HG02763 (cell line): Measurements from ENCODE around the gene PDZD2.
"Not testable (repeated sequence)": the region's sequence is repeated elsewhere in the genome, so short reads cannot be mapped to it uniquely, and the experiment has no call there.

Experiments
- ATAC-seq: cut with Tn5 transposase; IDR thresholded peaks from one replicate; pipeline ENCODE4 v1.9.1; 2021; ENCODE audit warnings: mild to moderate bottlenecking, moderate library complexity; ENCODE audit not compliant: unreplicated experiment

The PDZD2 gene

DNA sequence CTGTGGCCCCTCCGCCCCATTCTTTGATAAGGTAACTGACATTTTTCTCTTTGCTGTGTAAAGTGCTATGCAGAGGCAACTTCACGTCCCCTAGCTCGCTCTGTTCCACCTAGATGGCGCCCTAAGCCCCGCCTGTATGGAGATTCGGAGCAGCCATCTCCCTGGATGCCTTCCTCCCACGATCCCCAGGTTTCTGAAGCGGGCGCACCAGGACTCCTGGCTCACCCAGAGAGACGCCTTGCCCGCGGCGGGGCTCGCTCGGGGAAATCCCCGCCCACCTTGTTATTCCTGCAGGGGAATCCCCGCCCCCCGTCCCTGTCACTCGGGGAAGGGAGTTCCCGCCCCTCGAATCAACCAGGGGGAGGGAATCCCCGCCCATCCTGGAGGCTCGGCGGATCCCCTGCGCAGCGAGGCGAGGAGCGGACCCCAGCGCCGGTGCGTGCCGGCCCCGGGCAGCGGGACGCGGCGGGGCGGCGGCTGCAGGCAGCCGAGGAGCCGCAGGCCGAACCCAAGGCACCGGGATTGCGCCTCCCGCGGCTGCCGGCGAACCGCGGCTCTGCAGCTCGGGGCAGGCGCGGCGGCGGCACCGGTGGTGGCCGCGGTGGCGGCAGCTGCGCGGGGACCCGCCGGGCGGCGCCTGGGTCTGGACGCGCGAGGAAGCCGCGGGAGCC, at the start of gene PDZD2:
TSS of gene PDZD2 (plus strand) at position 384 of the 671 bp plus-strand sequence.
- peak; percentile 66 for ATAC-seq

- no peak for ATAC-seq
Observed at GRCh38 chr5:31593665-31594064, 45.3 kb upstream of the PDZD2 start.

- ATAC-seq, result no peak
Observed at GRCh38 chr5:31596354-31596753, 42.6 kb upstream of the PDZD2 start.

DNA sequence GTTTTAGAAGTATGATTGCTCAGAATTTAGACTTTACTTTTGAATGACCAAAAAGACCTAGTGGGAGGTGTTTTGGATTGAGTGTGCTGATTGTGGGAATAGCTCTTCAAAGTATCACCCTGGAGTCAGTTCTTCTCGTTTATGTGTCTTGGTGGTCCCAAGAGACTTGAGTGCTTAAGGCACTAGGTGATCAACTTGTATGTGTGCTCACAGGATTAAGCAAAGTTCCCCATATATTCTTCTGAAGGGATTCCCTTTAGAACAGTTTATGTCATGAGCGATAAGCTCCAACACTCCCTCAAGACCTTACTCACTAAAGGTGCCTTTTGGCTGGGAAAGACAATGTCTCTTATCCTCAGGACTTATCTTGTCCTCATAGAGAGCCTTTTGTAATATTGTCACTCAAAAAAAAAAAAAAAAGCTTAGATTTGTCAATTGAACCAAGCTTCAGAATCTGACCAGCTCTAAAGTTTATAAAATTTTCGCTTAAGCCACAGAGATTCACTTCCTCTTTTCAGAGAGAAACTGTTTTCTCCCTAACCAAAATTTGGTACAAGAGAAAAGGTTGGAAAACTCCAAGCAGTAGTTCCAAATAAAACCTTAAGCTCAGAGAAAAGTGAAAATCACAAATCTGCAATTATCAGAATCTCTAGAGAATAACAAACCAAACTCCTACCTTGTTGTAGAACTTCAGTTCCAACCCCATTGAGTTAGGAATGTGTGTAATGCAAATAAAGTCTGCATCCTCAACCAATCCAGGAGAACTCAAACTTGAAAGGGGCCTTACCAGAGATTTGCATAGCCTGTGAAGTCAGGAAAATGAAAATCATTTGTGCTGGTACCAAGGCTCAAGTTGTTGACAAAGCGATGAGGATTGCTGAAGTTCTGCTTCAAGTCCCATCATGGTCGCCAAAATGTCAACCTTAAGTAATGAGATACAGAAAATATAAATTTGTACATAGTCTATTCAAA, 40.0 kb upstream of the PDZD2 start:
- ATAC-seq, result no peak

GRCh38 chr5:31602305-31602704, 36.6 kb upstream of the PDZD2 start:
- not testable (repeated sequence) for ATAC-seq

GRCh38 chr5:31604240-31604639, 34.7 kb upstream of the PDZD2 start:
- ATAC-seq, result no peak

DNA sequence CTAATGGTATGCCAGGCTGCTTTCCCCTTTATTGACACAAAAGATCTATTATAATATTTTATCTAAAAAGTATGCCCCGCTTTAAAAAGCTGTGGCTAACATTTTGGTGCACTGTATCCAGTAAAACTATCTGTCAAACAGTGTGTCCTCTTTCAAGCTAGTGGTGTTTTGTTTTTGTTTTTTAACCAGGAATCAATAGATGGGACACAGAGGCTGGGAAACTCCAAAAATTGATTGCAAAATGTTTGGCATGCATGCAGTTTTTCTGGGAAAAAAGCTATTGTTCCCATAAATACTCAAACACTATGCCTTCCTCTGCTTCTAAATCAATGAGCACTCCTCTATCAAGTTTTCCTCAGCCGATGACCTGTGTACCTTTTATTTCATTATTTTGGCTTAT, 34.3 kb upstream of the PDZD2 start:
- ATAC-seq, result no peak

- ATAC-seq, result no peak
Observed at GRCh38 chr5:31605920-31606319, 33.0 kb upstream of the PDZD2 start.

- no peak for ATAC-seq
Observed at GRCh38 chr5:31607546-31607945, 31.4 kb upstream of the PDZD2 start.

- no peak for ATAC-seq
Observed at GRCh38 chr5:31611002-31611401, 27.9 kb upstream of the PDZD2 start.

DNA sequence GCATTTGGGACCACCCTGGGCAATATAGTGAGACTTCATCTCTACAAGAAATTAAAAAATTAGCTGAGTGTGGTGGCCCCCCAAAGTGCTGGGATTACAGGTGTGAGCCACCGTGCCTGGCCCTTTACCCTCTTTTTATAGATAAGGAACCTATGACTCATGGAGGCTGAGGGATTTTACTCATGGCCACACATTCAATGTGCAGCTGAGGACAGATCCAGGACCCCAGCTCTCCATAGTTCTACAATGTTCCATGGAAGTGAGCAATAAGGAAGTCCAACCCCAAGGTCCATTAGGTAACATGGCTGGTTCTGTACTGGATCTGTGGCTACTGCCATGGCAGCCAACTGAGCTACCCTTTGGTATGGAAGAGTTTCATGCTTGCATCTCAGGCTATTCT, 25.3 kb upstream of the PDZD2 start:
- no peak for ATAC-seq

DNA sequence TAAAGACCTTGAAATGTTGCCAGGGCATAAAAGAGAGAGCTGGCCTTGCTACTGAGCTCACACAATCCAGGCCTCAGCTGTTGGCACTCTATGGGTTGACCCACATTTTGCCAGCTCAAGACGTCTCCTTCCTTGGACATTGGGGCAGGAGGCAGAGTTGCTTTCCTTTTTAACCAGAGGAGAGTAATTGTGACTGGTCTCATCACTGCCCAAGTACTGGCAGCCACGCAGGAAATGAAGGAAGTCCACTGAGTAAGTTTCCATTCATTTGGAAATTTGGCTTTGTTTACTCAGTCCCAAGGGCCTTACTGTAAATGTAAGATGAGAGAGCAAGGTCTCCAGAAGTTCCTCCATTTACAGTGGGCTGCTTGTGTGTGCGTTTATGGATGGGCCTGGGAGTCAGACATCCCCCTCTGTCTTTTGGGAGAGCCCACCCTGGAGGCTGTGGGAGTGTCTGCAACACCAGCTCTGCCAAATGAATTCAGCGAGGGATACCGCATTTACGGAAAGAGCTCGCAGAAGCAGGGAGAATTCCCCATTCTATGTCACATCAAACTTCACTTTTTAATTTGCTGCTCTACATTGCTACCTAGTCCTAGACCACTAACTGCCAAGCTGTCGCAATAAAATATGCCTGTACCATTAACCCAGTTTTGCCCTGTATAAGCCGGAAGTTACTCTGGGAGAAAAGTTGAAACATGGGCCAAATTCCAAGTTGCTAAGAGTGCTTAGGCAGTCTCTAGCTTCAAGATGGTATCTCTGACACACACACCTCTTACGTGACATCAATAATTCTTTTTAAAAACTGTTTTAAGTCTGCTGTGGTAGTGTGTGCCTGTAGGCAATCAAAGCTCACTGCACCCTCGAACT, 24.5 kb upstream of the PDZD2 start:
- no peak for ATAC-seq

GRCh38 chr5:31617867-31618266, 21.1 kb upstream of the PDZD2 start:
- no peak for ATAC-seq

- no peak for ATAC-seq
Observed at GRCh38 chr5:31620026-31620425, 18.9 kb upstream of the PDZD2 start.

GRCh38 chr5:31623249-31623648, 15.7 kb upstream of the PDZD2 start:
- no peak for ATAC-seq

- ATAC-seq, result no peak
Observed at GRCh38 chr5:31625394-31625793, 13.5 kb upstream of the PDZD2 start.

DNA sequence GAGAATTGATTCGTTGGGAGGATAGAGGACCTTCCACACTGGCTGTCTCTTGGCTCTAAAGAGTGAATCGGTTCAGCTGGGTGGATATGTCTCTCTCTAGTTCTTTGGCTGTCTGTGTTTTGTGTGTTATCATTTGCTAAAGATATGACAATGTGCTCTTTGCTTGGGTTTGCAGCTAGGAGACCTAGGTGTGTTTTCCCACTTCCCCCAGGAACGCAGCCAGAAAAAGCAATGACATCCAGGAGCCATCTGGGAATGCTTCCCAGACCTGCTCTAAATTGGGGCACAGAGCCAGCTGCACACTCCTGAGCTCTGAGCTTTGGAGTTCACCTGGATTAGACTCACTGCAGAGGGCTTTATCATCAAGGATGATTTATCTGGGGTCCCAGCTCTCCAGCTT, 12.8 kb upstream of the PDZD2 start:
- ATAC-seq, result no peak

DNA sequence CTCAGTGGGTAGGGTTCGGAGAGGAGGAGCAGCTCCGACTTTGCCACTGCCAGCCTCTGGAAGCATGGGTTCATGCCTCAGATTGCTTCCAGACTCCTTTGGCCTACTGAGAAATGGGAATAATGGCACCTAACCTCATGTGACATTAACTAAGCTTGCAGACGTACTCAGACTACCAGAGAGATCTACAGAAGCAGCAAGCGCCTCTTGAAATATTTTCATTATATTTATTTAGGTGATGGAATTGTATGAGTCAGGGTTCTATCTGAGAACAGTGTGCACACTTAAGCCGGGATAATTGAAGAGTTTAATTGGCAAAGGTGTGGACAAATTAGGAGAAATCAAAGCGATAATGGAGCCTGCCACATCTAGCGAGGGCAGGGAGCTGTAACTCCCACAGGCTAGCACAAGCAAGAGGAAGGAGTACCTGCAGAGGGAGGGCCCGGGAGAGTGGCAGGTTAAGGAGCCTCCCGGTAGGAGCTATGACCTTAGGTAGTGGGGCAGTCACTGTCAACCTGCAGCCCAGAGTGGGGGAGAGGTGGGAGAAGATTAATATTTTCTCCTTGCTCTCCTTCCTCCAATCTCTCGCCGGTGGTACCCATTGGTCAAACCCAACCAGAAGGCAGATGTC, 12.2 kb upstream of the PDZD2 start:
- no peak for ATAC-seq

GRCh38 chr5:31630931-31631330, 8.0 kb upstream of the PDZD2 start:
- ATAC-seq, result no peak

- no peak for ATAC-seq
Observed at GRCh38 chr5:31632460-31632859, 6.5 kb upstream of the PDZD2 start.

DNA sequence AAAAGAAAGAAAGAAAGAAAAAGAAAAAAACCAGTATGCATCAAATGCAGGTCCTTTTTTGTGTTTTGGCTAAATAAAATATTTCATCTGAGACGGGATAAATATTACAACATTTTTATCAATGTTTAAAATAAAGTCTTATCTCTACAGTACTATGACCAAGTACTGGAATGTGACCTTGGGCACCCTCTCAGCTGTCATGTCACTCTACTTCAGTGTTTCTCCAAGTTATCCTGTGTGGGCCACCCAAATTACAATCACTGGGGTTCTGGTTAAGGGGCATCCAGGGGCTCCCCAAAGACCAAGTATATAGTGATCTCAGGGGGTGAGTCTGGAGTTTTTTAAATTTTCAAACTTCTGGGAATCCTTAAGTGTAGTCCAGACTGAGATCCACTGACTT, 3.5 kb upstream of the PDZD2 start:
- ATAC-seq, result no peak
